ENCODE measurements around the gene ZNF516. TPM values are rescaled to one million over a fixed set of nuclear protein-coding genes. Genes with fewer than 3 reads are reported as not detected.

ZNF516 gene
- total and polyA plus RNA-seq, 4 donors: 2.5 to 12.2 (median 7.6) TPM

DNA sequence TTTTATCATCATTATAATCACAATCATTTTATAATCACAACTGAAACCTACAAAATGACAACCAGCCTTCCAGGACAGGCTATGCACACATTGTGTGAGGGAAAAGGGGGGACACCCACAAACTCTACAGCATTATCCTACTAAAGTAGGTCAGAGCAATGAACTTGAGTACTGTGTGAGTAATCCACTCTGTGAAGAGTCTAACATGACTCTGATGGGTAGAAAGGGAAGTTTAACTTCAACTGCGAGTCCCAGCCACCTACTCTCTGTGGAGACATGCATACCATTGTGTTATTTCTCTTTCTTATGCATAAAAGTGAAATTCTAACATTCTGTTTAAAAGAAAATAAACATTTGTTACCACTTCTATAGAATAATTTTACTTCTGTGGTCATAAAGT lies 177.9 kb downstream of the ZNF516 start:
- 79% methylated on average over 1 of the region's 1 CpG for WGBS
- Histone ChIP-seq H3K9ac (ENCODE audit: low read depth in 1 of 2, low read length in 2 of 2) (no peak overlapping the region), H3K27me3 (ENCODE audit: control insufficient read depth in 4 of 4, insufficient read depth in 4 of 4, low read length in 3 of 4) (no peaks in the 10 kb centered on the region), H3K27ac (ENCODE audit: low read depth in 1 of 2, low read length in 2 of 2) (no peak overlapping the region), H3K9me3 (ENCODE audit: control insufficient read depth in 4 of 4, low read length in 3 of 4) (no peaks in the 10 kb centered on the region), H3K4me1 (ENCODE audit: control insufficient read depth in 4 of 4, insufficient read depth in 4 of 4, low read length in 3 of 4) (no peaks in the 10 kb centered on the region), H3K36me3 (ENCODE audit: control insufficient read depth in 4 of 4, insufficient read depth in 3 of 4, low read depth in 1 of 4, low read length in 3 of 4) (no peaks in the 10 kb centered on the region), H3K4me3 (ENCODE audit: low read depth in 1 of 3, low read length in 3 of 3) (no peak overlapping the region)
- DNase-seq (ENCODE audit: low spot score): no peak
- TF ChIP-seq, protein P1, sequence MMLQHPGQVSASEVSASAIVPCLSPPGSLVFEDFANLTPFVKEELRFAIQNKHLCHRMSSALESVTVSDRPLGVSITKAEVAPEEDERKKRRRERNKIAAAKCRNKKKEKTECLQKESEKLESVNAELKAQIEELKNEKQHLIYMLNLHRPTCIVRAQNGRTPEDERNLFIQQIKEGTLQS (IDR thresholded peaks at IDR 0.05): no peak
- TF ChIP-seq HNF4G (IDR thresholded peaks at IDR 0.05): no peak
- TF ChIP-seq JUND (IDR thresholded peaks at IDR 0.05): no peak
- TF ChIP-seq SP1 (IDR thresholded peaks at IDR 0.05): no peak
- no peak for TF ChIP-seq NR2F2 (IDR thresholded peaks at IDR 0.05)
- TF ChIP-seq, protein P2, sequence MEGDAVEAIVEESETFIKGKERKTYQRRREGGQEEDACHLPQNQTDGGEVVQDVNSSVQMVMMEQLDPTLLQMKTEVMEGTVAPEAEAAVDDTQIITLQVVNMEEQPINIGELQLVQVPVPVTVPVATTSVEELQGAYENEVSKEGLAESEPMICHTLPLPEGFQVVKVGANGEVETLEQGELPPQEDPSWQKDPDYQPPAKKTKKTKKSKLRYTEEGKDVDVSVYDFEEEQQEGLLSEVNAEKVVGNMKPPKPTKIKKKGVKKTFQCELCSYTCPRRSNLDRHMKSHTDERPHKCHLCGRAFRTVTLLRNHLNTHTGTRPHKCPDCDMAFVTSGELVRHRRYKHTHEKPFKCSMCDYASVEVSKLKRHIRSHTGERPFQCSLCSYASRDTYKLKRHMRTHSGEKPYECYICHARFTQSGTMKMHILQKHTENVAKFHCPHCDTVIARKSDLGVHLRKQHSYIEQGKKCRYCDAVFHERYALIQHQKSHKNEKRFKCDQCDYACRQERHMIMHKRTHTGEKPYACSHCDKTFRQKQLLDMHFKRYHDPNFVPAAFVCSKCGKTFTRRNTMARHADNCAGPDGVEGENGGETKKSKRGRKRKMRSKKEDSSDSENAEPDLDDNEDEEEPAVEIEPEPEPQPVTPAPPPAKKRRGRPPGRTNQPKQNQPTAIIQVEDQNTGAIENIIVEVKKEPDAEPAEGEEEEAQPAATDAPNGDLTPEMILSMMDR (IDR thresholded peaks at IDR 0.05; ENCODE audit: low read depth, low read length, missing input control): no peak
- TF ChIP-seq, protein P3, sequence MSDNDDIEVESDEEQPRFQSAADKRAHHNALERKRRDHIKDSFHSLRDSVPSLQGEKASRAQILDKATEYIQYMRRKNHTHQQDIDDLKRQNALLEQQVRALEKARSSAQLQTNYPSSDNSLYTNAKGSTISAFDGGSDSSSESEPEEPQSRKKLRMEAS (IDR thresholded peaks at IDR 0.05): no peak
- TF ChIP-seq YY1 (IDR thresholded peaks at IDR 0.05): no peak
- TF ChIP-seq TAF1 (conservative IDR thresholded peaks at IDR 0.05): no peak
- no peak for TF ChIP-seq GABPA (IDR thresholded peaks at IDR 0.05 in 1 of 2, conservative IDR thresholded peaks at IDR 0.05 in 1 of 2)
- TF ChIP-seq RAD21 (IDR thresholded peaks at IDR 0.05): no peak
- TF ChIP-seq FOXA1 (IDR thresholded peaks at IDR 0.05): no peak
- no peak for TF ChIP-seq FOXA2 (IDR thresholded peaks at IDR 0.05)
- TF ChIP-seq HNF4A (conservative IDR thresholded peaks at IDR 0.05): no peak
- TF ChIP-seq EGR1 (IDR thresholded peaks at IDR 0.05; ENCODE audit: low read depth in 2 of 2): no peak
- TF ChIP-seq, protein P4, sequence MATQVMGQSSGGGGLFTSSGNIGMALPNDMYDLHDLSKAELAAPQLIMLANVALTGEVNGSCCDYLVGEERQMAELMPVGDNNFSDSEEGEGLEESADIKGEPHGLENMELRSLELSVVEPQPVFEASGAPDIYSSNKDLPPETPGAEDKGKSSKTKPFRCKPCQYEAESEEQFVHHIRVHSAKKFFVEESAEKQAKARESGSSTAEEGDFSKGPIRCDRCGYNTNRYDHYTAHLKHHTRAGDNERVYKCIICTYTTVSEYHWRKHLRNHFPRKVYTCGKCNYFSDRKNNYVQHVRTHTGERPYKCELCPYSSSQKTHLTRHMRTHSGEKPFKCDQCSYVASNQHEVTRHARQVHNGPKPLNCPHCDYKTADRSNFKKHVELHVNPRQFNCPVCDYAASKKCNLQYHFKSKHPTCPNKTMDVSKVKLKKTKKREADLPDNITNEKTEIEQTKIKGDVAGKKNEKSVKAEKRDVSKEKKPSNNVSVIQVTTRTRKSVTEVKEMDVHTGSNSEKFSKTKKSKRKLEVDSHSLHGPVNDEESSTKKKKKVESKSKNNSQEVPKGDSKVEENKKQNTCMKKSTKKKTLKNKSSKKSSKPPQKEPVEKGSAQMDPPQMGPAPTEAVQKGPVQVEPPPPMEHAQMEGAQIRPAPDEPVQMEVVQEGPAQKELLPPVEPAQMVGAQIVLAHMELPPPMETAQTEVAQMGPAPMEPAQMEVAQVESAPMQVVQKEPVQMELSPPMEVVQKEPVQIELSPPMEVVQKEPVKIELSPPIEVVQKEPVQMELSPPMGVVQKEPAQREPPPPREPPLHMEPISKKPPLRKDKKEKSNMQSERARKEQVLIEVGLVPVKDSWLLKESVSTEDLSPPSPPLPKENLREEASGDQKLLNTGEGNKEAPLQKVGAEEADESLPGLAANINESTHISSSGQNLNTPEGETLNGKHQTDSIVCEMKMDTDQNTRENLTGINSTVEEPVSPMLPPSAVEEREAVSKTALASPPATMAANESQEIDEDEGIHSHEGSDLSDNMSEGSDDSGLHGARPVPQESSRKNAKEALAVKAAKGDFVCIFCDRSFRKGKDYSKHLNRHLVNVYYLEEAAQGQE (IDR thresholded peaks at IDR 0.05): no peak
- TF ChIP-seq, protein P5, sequence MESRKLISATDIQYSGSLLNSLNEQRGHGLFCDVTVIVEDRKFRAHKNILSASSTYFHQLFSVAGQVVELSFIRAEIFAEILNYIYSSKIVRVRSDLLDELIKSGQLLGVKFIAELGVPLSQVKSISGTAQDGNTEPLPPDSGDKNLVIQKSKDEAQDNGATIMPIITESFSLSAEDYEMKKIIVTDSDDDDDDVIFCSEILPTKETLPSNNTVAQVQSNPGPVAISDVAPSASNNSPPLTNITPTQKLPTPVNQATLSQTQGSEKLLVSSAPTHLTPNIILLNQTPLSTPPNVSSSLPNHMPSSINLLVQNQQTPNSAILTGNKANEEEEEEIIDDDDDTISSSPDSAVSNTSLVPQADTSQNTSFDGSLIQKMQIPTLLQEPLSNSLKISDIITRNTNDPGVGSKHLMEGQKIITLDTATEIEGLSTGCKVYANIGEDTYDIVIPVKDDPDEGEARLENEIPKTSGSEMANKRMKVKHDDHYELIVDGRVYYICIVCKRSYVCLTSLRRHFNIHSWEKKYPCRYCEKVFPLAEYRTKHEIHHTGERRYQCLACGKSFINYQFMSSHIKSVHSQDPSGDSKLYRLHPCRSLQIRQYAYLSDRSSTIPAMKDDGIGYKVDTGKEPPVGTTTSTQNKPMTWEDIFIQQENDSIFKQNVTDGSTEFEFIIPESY (IDR thresholded peaks at IDR 0.05): no peak
- TF ChIP-seq RXRA (IDR thresholded peaks at IDR 0.05): no peak

Measured in liver (tissue), 9 donors.